RWPE2 (cell line): ENCODE measurements around the gene OR51E2.

Experiments
- ATAC-seq: fragments of 200-7000 bp; cut with Tn5 transposase; 3 replicates; pipeline ENCODE4 v1.9.1; 2021; ENCODE audit warnings: low read depth
- DNase-seq: peaks from one replicate; pipeline ENCODE4 v3.0.0-alpha.2; 2020; ENCODE audit warnings: low spot score
- H3K27ac ChIP-seq: fragments of 450-650 bp; 2 replicates; pipeline ENCODE4 v1.5.1; 2017; ENCODE audit warnings: mild to moderate bottlenecking; ENCODE audit not compliant: poor library complexity, severe bottlenecking
- H3K27me3 ChIP-seq: fragments of 250-450 bp; sonication (Bioruptor Pico); 2 replicates; pipeline ENCODE4 v1.5.1; 2021; ENCODE audit warnings: mild to moderate bottlenecking, moderate library complexity; ENCODE audit not compliant: insufficient read depth, poor library complexity, severe bottlenecking
- H3K36me3 ChIP-seq: fragments of 250-450 bp; sonication (Bioruptor Pico); 2 replicates; pipeline ENCODE4 v1.5.1; 2020; ENCODE audit warnings: low read depth, mild to moderate bottlenecking, moderate library complexity
- H3K4me1 ChIP-seq: fragments of 250-450 bp; sonication (Bioruptor Pico); 2 replicates; pipeline ENCODE4 v1.5.1; 2021; ENCODE audit warnings: mild to moderate bottlenecking, moderate library complexity; ENCODE audit not compliant: insufficient read depth, poor library complexity, severe bottlenecking
- H3K4me3 ChIP-seq: fragments of 250-450 bp; sonication (Bioruptor Pico); 2 replicates; pipeline ENCODE4 v1.5.1; 2021; ENCODE audit warnings: mild to moderate bottlenecking, moderate library complexity; ENCODE audit not compliant: severe bottlenecking
- H3K9me3 ChIP-seq: fragments of 250-450 bp; sonication (Bioruptor Pico); 2 replicates; pipeline ENCODE4 v1.5.1; 2021; ENCODE audit warnings: mild to moderate bottlenecking, moderate library complexity; ENCODE audit not compliant: severe bottlenecking
- TF ChIP-seq, protein P1 (sequence below): fragments of 450-650 bp; IDR thresholded peaks from one replicate; pipeline ENCODE4 v1.5.1; 2017; ENCODE audit warnings: mild to moderate bottlenecking, moderate library complexity; ENCODE audit not compliant: poor library complexity, severe bottlenecking

OR51E2 gene

DNA sequence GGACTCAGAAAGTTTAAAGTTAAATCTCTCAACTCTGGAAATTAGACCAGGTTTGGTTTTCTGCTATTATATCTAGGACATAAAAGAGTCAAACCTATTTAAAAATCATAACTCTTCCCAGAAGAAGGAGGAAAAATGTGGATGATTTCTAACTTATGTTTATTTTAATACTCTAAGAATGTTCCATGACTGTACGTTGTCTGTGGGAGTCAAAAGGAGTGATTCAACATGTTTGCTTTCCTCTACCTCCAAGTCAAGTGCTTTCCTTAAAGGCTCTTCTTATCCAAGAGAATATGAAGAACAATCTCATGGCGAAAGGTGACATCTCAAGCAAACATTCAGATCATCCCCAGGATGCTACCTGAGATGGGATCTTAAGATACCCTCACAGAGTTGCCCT is 32.2 kb downstream of the OR51E2 start:
- H3K4me1 ChIP-seq, result no peaks in the 10 kb centered on the region
- H3K36me3 ChIP-seq, result no peaks in the 10 kb centered on the region
- no peak overlapping the region for H3K4me3 ChIP-seq
- H3K27me3 ChIP-seq, result no peaks in the 10 kb centered on the region
- ATAC-seq, result no peak
- no peak overlapping the region for H3K27ac ChIP-seq
- DNase-seq, result no peak
- TF ChIP-seq, protein P1, sequence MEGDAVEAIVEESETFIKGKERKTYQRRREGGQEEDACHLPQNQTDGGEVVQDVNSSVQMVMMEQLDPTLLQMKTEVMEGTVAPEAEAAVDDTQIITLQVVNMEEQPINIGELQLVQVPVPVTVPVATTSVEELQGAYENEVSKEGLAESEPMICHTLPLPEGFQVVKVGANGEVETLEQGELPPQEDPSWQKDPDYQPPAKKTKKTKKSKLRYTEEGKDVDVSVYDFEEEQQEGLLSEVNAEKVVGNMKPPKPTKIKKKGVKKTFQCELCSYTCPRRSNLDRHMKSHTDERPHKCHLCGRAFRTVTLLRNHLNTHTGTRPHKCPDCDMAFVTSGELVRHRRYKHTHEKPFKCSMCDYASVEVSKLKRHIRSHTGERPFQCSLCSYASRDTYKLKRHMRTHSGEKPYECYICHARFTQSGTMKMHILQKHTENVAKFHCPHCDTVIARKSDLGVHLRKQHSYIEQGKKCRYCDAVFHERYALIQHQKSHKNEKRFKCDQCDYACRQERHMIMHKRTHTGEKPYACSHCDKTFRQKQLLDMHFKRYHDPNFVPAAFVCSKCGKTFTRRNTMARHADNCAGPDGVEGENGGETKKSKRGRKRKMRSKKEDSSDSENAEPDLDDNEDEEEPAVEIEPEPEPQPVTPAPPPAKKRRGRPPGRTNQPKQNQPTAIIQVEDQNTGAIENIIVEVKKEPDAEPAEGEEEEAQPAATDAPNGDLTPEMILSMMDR, result no peak
- no peaks in the 10 kb centered on the region for H3K9me3 ChIP-seq

DNA sequence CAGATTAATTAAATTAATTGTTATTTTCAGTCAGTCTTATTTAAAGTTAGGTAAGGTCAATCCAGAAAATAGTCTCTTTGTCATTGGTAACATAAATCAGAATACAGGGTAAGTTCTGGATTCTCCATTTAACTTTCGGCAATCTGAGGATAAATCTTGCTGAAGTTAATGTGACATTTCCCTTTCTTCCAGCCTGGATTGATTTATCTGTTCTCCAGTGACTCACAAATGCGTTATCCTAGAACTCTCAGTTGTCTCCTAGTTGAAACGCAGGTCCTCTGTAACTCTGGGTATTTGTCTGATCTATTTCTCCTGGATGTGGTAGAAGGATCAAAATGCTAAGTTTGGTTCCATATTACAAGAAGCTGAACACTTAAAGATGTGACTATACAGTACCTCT is 32.9 kb downstream of the OR51E2 start:
- Histone ChIP-seq H3K36me3 (no peaks in the 10 kb centered on the region), H3K9me3 (no peaks in the 10 kb centered on the region), H3K4me1 (no peaks in the 10 kb centered on the region), H3K4me3 (no peak overlapping the region), H3K27ac (no peak overlapping the region), H3K27me3 (no peaks in the 10 kb centered on the region)
- ATAC-seq (no peak), DNase-seq (no peak)
- TF ChIP-seq, protein P1, result no peak

DNA sequence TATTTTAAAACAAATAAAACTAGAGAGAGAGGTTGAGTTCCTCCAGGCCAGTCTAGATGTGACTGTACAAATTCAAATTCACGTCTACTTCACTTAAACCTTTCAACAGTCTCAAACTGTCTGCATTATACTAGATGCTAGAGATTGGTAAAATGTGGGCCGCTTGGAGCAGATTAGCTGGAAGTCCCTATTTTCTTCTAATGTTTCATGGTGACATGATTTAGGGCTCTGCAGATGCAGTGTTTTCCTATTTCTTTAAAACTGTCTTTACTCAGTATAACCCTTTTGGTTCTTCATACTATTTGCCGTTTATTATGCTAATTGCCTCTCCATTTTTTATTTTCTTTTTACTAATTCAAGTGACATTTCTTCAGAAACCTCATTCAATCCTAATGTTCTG is 33.5 kb downstream of the OR51E2 start:
- H3K4me3 ChIP-seq, result no peak overlapping the region
- no peaks in the 10 kb centered on the region for H3K27me3 ChIP-seq
- TF ChIP-seq, protein P1, result no peak
- no peak for DNase-seq
- no peak overlapping the region for H3K27ac ChIP-seq
- H3K4me1 ChIP-seq, result no peaks in the 10 kb centered on the region
- no peaks in the 10 kb centered on the region for H3K36me3 ChIP-seq
- H3K9me3 ChIP-seq, result no peaks in the 10 kb centered on the region
- no peak for ATAC-seq

DNA sequence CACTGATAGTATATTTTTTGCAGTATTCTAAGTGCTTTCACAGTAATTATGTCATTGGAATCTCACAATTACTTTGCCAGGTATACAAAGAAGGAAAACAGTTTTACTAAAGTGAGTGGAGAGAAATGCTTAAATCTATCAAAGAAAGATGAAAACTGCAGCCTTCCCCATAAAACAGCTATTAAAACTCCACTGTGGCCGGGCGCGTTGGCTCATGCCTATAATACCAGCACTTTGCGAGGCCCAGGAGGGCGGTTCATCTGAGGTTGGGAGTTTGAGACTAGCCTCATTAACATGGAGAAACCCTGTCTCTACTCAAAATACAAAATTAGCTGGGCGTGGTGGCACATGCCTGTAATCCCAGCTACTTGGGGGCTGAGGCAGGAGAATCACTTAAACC is 34.8 kb downstream of the OR51E2 start:
- H3K36me3 ChIP-seq, result no peaks in the 10 kb centered on the region
- H3K4me3 ChIP-seq, result no peak overlapping the region
- H3K9me3 ChIP-seq, result no peaks in the 10 kb centered on the region
- peaks cover under 1% of the 10 kb centered on the region for H3K27me3 ChIP-seq
- H3K4me1 ChIP-seq, result no peaks in the 10 kb centered on the region
- no peak for ATAC-seq
- H3K27ac ChIP-seq, result no peak overlapping the region
- TF ChIP-seq, protein P1, result no peak
- DNase-seq, result no peak

DNA sequence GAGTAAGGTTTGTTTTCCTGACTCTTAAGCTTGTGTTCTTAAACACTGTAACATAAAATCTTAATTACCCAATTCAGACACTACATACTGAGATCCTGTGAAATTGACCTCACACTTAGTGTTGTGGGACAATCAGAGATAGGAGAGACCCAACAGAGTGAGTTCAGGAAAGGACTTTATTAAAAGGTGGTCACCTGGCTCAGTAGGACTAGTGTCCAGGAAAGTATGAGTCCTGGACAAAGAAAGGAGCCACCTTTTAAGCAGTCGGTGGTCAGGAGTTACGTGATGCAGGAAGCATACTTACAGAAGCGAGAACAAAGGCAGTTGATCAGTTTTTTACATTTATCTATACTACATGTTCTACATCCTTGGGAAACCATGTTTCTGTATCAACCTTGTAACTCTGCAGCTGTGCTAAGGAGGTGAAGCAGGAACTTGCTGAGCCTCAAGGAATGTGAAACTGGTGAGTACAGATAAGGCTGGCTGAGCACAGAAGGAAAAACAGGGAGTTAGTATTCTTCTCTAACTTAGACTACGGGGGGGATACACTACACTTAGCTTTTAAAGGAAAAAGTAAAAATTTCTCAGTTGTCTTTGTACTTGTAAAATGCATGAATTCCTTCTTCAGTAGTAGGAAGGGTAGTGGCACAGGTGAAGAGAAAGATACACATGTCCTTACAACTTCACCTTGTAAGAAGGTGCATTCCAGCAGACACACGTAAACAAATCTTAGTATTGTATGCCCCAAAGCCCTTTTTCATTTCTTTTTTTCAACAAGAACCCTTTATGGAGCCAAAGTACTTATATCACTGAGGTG is 38.8 kb downstream of the OR51E2 start:
- H3K27ac ChIP-seq, result no peak overlapping the region
- ATAC-seq, result no peak
- H3K4me3 ChIP-seq, result no peak overlapping the region
- no peaks in the 10 kb centered on the region for H3K36me3 ChIP-seq
- H3K27me3 ChIP-seq, result peaks cover 3% of the 10 kb centered on the region
- TF ChIP-seq, protein P1, result no peak
- DNase-seq, result no peak
- H3K4me1 ChIP-seq, result no peaks in the 10 kb centered on the region
- H3K9me3 ChIP-seq, result no peaks in the 10 kb centered on the region
